ENCODE results near the gene ABHD8. TPM values are rescaled to one million over a fixed set of nuclear protein-coding genes. Genes with fewer than 3 reads are reported as not detected.

Gene ABHD8
- total and polyA plus RNA-seq, 2 of the 13 experiments (the other 11 are each of a cell fraction or from before 2014, with no cell fraction given), result 6.3 to 7.2 TPM

DNA sequence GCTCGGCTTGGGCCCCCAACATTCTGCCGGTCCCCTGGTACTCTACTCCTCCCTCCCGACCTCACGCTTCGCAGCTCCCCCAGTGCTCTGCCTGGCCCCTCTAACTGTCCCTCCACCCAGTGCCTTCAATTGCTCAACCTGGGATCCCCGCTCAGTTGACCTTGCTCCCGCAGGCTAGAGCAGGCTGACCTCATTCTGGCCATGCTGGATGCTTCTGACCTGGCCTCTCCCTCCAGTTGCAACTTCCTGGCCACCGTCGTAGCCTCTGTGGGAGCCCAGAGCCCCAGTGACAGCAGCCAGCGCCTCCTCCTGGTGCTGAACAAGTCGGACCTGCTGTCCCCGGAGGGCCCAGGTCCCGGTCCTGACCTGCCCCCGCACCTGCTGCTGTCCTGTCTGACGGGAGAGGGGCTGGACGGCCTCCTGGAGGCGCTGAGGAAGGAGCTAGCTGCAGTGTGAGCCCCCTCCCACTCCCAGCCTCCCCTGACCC lies 37.7 kb upstream of the ABHD8 start (continued):
- TF ChIP-seq, protein P1, sequence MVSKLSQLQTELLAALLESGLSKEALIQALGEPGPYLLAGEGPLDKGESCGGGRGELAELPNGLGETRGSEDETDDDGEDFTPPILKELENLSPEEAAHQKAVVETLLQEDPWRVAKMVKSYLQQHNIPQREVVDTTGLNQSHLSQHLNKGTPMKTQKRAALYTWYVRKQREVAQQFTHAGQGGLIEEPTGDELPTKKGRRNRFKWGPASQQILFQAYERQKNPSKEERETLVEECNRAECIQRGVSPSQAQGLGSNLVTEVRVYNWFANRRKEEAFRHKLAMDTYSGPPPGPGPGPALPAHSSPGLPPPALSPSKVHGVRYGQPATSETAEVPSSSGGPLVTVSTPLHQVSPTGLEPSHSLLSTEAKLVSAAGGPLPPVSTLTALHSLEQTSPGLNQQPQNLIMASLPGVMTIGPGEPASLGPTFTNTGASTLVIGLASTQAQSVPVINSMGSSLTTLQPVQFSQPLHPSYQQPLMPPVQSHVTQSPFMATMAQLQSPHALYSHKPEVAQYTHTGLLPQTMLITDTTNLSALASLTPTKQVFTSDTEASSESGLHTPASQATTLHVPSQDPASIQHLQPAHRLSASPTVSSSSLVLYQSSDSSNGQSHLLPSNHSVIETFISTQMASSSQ (IDR thresholded peaks at IDR 0.05; ENCODE audit: low read depth), result no peak
- TF ChIP-seq, protein P1 (CRISPR knock-in tag; IDR thresholded peaks at IDR 0.05; ENCODE audit: borderline replicate concordance), result peak; percentile 41; the same call in 1 of the 2 replicates
- TF ChIP-seq ZFP82 (CRISPR knock-in tag; IDR thresholded peaks at IDR 0.05; ENCODE audit: borderline replicate concordance), result no peak
- peak; percentile 24; the same call in 1 of the 2 replicates for TF ChIP-seq ZNF317 (CRISPR knock-in tag; IDR thresholded peaks at IDR 0.05)
- no peak for TF ChIP-seq NCOA1 (CRISPR knock-in tag; IDR thresholded peaks at IDR 0.05)
- TF ChIP-seq, protein P2, sequence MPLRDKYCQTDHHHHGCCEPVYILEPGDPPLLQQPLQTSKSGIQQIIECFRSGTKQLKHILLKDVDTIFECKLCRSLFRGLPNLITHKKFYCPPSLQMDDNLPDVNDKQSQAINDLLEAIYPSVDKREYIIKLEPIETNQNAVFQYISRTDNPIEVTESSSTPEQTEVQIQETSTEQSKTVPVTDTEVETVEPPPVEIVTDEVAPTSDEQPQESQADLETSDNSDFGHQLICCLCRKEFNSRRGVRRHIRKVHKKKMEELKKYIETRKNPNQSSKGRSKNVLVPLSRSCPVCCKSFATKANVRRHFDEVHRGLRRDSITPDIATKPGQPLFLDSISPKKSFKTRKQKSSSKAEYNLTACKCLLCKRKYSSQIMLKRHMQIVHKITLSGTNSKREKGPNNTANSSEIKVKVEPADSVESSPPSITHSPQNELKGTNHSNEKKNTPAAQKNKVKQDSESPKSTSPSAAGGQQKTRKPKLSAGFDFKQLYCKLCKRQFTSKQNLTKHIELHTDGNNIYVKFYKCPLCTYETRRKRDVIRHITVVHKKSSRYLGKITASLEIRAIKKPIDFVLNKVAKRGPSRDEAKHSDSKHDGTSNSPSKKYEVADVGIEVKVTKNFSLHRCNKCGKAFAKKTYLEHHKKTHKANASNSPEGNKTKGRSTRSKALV (CRISPR knock-in tag; IDR thresholded peaks at IDR 0.05), result no peak
- TF ChIP-seq, protein P3, sequence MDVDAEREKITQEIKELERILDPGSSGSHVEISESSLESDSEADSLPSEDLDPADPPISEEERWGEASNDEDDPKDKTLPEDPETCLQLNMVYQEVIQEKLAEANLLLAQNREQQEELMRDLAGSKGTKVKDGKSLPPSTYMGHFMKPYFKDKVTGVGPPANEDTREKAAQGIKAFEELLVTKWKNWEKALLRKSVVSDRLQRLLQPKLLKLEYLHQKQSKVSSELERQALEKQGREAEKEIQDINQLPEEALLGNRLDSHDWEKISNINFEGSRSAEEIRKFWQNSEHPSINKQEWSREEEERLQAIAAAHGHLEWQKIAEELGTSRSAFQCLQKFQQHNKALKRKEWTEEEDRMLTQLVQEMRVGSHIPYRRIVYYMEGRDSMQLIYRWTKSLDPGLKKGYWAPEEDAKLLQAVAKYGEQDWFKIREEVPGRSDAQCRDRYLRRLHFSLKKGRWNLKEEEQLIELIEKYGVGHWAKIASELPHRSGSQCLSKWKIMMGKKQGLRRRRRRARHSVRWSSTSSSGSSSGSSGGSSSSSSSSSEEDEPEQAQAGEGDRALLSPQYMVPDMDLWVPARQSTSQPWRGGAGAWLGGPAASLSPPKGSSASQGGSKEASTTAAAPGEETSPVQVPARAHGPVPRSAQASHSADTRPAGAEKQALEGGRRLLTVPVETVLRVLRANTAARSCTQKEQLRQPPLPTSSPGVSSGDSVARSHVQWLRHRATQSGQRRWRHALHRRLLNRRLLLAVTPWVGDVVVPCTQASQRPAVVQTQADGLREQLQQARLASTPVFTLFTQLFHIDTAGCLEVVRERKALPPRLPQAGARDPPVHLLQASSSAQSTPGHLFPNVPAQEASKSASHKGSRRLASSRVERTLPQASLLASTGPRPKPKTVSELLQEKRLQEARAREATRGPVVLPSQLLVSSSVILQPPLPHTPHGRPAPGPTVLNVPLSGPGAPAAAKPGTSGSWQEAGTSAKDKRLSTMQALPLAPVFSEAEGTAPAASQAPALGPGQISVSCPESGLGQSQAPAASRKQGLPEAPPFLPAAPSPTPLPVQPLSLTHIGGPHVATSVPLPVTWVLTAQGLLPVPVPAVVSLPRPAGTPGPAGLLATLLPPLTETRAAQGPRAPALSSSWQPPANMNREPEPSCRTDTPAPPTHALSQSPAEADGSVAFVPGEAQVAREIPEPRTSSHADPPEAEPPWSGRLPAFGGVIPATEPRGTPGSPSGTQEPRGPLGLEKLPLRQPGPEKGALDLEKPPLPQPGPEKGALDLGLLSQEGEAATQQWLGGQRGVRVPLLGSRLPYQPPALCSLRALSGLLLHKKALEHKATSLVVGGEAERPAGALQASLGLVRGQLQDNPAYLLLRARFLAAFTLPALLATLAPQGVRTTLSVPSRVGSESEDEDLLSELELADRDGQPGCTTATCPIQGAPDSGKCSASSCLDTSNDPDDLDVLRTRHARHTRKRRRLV (CRISPR knock-in tag; IDR thresholded peaks at IDR 0.05), result no peak
- no peak for TF ChIP-seq SP140L (CRISPR knock-in tag; IDR thresholded peaks at IDR 0.05; ENCODE audit: borderline replicate concordance)
- TF ChIP-seq NR2F1 (CRISPR knock-in tag; IDR thresholded peaks at IDR 0.05), result peak in 1 of 2 experiments; percentile 77; a peak in 3 of 4 replicates
- 0 out of 2 replicates have a peak, but pooled peaks have one; percentile 7 for TF ChIP-seq SRY (CRISPR knock-in tag; IDR thresholded peaks at IDR 0.05)
- TF ChIP-seq, protein P4, sequence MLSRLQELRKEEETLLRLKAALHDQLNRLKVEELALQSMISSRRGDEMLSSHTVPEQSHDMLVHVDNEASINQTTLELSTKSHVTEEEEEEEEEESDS (CRISPR knock-in tag; IDR thresholded peaks at IDR 0.05; ENCODE audit: borderline replicate concordance), result no peak
- TF ChIP-seq, protein P5, sequence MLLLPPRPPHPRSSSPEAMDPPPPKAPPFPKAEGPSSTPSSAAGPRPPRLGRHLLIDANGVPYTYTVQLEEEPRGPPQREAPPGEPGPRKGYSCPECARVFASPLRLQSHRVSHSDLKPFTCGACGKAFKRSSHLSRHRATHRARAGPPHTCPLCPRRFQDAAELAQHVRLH (CRISPR knock-in tag; IDR thresholded peaks at IDR 0.05; ENCODE audit: borderline replicate concordance, low read depth), result peak; percentile 64; the same call in 1 of the 2 replicates
- TF ChIP-seq, protein P6, sequence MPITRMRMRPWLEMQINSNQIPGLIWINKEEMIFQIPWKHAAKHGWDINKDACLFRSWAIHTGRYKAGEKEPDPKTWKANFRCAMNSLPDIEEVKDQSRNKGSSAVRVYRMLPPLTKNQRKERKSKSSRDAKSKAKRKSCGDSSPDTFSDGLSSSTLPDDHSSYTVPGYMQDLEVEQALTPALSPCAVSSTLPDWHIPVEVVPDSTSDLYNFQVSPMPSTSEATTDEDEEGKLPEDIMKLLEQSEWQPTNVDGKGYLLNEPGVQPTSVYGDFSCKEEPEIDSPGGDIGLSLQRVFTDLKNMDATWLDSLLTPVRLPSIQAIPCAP (CRISPR knock-in tag; IDR thresholded peaks at IDR 0.05; ENCODE audit: low read depth), result no peak
- TF ChIP-seq ZBTB20 (CRISPR knock-in tag; IDR thresholded peaks at IDR 0.05; ENCODE audit: borderline replicate concordance, low read depth), result peak; percentile 64; the same call in 1 of the 2 replicates
- TF ChIP-seq XBP1 (CRISPR knock-in tag; IDR thresholded peaks at IDR 0.05), result no peak
- no peak for TF ChIP-seq ZSCAN29 (CRISPR knock-in tag; conservative IDR thresholded peaks at IDR 0.05)
- TF ChIP-seq MIER2 (CRISPR knock-in tag; IDR thresholded peaks at IDR 0.05), result no peak
